HL-60 (cell line): Measurements from ENCODE around the gene POU2F2.

Experiments used
- CTCF ChIP-seq: IDR thresholded peaks from one replicate; pipeline ENCODE4 v1.5.1; 2011; ENCODE audit warnings: low read length, control low read depth, inconsistent platforms; ENCODE audit not compliant: insufficient read depth
- GABPA ChIP-seq: IDR thresholded peaks from 2 replicates; pipeline ENCODE4 v1.6.1; 2012; ENCODE audit warnings: low read depth
- POLR2AphosphoS5 ChIP-seq: IDR thresholded peaks from 2 replicates; pipeline ENCODE4 v1.6.1; 2012; ENCODE audit warnings: low read depth
- REST ChIP-seq: IDR thresholded peaks from 2 replicates; pipeline ENCODE4 v1.6.1; 2012; ENCODE audit warnings: low read depth; ENCODE audit not compliant: insufficient replicate concordance
- SPI1 ChIP-seq: IDR thresholded peaks from 2 replicates; pipeline ENCODE4 v1.6.1; 2012; ENCODE audit warnings: low read depth, mild to moderate bottlenecking, borderline replicate concordance

- TF ChIP-seq CTCF, result no peak
- TF ChIP-seq POLR2AphosphoS5, result no peak
- TF ChIP-seq SPI1, result no peak
- TF ChIP-seq REST, result no peak
- no peak for TF ChIP-seq GABPA
Measured at GRCh38 chr19:42089191-42089750, 43.0 kb downstream of the POU2F2 start.
